HUDEP-2 (cell line): ENCODE data around the gene PNKD.

Experiments used
- DNase-seq, 76 experiments: peaks; one replicate each; lab custom pipeline; 2025; ENCODE audit not compliant: unreplicated experiment in 76 of 76; lab: John Stamatoyannopoulos, UW

Gene PNKD

DNA sequence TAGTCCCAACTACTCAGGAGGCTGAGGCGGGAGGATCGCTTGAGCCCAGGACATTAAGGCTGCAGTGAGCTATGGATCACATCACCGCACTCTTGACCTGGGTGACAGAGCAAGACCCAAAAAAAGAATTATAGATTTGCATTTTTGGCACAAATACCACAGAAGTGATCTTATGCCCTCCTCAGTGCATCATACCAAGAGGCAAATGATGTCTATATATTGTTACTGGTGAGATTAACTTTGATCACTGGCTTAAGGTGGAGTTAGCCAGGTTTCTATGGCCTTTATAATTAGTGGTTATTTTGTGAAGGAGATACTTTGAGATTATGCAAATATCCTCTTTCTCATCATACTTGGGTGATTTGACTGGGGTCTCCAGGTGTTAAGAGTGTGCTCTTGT lies 64.2 kb downstream of the PNKD start:
- no peak for DNase-seq

DNA sequence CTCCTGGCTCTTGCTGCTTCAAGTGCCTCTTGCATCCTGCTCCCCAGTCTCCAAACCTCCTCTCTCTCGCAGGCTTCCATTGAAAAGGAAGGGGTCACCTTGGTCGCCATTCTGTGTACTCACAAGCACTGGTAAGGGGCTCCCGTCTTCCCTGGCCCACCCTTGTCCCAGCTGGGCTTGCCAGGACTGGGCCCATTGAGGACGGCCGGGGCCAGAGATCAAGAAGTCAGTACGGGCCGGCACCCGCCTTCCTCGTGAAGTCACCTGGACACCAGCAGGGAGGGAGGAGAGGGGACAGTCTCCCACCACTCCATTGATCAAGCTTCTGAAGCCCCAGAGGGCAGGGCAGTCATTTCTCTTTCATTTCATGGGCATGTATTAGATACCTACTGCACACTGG lies 70.3 kb downstream of the PNKD start:
- DNase-seq: no peak

DNA sequence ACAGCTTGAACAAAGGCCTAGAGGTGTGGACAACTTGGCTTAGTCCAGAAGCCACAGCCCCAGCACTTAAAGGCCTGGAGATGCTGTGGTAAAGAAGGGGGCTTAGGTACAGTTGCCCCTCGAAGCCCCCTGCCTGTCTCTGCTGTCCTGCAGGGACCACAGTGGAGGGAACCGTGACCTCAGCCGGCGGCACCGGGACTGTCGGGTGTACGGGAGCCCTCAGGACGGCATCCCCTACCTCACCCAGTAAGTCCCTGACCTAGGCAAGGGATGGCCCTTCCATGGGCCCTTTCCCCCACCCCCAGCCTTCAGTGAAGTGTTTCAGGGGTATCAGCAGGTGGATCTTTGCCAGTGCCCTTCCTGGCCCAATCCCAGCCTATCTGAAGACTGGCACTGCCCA lies 71.1 kb downstream of the PNKD start:
- DNase-seq: no peak

DNA sequence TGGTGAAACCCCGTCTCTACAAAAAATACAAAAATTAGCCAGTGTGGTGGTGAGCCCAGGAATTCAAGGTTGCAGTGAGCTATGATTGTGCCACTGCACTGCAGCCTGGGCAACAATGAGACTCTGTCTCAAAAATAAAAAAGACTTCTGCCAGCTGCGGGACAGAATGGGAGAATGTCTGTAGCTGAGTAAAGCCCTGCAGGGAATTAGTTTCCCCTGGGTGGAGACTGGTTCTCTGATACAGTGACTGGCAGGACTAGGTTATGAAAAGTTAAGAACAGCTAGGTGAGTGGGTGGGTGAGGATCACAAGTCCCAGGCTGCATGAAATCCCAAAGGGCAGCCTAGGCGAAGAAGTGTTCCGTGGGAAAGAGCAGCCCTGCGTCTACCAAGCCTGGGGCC lies 72.5 kb downstream of the PNKD start:
- no peak for DNase-seq

DNA sequence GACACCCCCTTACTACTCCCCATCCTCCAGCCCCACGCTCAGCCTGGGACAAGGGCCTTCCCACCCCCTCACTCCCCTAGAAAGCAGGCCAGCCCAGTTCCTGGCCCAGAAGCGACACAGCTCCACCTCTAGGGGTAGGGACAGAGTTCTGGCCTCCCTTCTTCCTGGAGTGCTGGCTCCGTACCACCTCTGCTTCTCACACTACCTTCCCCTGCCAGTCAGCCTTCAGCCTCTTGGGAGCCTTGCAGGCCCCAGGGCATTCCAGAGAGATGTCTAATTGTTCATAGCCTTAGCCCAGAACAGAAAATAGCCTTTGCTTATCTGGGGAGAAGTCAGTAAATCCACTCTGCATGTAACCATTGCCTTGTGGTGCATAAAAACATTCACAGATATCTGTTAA lies 73.3 kb downstream of the PNKD start:
- DNase-seq: no peak

DNA sequence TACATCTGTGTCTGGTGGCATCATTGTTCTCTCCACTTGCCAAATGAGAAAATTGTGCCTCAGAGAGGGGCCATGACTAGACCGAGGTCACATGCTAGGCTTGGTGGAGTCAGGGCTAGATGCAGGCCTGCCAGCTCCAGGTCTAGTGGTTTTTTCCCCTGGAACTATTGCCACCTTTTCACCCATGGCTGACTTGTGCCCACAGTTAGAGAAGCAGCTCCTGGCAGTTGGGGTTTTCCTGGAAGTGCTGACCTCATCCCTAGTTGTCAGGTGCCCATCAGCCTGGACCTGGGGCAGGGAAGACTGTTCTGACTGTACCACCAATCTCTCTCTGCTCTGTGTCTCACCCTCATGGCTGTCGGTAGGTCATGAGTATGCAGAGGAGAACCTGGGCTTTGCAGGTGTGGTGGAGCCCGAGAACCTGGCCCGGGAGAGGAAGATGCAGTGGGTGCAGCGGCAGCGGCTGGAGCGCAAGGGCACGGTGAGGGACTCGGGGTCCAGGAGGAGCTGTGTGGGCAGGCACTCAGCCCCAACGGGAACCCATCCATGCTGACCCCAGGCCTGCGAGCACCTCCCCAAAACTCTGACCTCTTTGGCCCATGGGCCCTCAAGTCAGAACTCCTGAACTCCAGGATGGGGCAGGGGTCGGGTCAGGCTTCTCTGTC lies 73.9 kb downstream of the PNKD start:
- no peak for DNase-seq

DNA sequence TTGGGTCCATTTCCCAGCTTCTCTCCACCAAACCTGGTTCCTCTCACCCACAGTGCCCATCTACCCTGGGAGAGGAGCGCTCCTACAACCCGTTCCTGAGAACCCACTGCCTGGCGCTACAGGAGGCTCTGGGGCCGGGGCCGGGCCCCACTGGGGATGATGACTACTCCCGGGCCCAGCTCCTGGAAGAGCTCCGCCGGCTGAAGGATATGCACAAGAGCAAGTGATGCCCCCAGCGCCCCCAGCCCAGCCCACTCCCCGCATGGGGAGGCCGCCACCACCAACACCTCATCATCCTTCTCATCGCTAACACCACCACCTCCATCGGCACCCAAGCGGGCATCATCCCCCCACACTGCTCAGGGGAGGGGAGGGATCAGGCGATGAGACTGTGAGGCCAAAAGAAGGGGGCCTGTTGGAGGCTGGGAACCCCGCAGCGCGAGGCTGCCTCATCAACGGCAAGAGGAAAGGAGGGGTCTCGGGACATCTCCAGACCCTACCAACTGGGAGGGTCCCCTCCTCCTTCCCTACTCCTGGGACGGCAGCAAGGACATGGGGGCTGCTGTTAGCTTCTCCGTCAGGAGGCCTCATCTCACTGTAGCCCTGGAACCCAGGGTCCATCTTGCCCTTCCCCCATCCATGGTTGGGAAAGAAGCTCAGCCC lies 74.6 kb downstream of the PNKD start:
- no peak for DNase-seq

DNA sequence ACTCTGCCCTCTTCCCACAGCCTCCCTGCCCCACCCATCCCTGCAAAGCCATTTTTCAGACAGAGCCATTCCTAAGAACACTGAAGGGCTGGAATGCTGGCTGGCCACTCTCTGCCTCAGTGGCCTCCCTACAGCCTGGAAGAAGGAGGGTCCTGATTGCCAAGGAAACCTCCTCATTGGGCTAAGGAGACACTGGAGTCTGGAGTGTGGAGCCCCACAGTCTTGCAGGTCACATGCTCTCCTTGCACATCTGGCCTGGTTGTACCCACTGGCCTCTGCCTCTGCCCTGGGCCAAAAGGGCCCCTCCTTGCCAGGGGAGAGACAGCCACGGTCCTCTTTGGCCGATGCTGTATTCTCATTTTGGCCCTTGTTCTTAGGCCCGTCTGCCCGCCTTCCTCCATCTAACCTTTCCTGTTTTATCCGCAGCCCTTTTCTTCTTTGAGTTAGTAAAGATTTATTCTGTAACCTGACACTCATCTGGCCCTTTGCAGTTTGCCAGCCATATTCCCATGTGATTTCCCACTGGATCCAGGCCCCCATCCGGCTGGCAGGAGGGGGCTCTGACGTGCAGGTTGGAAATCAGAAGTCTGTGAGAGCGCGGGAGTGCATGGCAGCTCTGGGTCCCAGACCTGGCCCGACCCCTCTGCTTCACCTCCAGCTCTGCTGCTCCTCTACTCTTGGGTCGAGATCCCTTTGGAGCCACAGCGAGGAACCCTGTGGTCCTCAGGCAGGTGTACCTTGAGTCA lies 75.3 kb downstream of the PNKD start:
- no peak for DNase-seq

DNA sequence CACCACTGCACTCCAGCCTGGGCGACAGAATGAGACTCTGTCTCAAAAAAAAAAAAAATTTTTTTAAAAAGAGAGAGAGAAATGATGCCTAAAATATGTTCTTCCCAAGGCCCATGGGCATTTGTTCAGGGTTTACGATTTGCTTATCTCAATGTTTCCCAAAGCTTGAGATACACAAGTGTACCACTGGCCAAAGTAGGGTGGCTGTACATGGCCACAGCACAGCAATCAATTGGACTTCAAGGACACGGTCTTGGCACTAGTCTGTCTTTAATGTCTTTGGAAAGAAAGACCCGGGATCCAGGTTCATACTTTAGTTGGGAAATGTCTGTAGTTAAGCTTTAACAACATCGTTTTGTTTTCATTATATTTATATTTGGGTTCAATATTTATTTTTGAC lies 76.9 kb downstream of the PNKD start:
- DNase-seq: no peak

DNA sequence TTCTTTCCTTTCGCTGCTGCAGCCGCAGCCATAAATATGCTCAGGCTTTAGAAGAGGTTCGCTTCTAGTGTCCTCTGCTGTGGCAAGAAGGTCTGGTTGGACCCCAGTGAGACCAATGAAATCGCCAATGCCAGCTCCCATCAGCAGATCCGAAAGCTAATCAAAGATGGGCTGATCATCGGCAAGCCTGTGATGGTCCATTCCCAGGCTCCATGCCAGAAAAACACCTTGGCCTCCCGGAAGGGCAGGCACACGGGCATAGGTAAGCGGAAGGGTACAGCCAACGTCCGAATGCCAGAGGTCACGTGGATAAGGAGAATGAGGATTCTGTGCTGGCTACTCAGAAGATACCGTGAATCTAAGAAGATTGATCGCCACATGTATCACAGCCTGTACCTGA lies 83.7 kb downstream of the PNKD start:
- no peak for DNase-seq

DNA sequence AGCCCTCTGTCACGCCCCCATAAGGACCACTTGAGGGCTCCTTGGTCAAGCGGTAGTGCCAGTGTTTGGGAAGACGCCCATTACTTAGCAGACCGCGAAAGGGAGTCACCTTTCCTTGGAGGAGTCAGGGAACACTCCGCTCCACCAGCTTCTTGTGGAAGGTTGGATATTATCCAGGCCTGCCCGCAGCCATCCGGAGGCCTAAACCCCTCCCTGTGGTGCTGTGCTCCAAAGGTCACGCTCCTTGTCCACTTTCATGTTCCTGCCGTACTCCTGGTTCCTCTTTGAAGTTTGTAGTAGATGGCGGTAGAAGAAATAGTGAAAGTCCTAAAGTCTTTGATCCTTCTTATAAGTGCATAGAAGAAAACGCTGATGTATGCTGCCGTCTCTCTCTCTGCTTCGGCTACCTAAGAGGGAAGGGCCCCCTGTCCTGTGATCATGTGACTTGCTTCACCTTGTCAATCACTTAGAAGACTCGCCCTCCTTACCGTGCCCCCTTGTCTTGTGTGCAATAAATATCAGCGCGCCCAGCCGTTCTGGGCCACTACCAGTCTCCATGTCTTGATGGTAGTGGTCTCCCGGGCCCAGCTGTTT lies 84.6 kb downstream of the PNKD start:
- DNase-seq: no peak

DNA sequence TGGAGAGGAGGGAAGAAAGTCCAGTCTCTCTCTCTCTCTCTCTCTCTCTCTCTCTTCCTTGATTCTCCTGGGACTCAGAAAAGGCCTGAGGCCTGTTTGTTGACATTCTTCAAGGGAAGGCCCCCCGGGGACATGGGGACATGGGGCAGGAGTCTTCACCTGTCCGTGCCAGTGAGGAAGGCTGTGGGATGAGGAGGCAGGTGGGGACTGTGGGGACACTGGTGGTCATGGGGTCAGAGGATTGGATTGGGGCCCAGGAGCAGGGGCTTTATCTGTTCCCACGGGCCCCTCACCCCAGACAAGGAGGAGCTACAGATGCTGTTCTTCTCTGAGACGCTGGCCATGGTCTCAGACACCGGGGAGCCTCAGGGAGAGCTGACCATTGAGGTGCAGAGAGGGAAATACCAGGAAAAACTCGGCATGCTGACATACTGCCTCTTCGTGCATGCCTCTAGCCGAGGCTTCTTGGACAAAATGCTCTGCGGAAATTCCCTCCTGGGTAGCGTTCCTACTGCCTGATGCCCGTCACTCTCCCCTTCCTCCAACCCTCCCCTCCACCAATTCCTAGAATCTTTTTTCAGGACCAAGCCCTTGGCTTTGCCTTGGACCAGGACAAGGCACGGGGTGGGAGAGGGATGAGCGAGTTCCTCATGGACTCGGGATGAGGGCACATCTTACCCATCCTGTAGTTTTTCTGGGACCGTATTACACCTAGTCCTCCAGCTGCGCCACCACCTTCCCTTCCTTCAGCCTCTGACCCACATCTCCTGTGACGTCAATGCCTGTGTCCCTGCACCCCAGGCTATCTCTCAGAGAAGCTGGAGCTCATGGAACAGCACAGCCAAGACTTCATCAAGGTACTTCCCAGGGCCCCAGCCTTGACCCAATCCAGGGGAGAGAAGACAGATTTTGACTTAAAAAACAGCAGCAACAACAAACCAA lies 87.2 kb downstream of the PNKD start:
- no peak for DNase-seq

DNA sequence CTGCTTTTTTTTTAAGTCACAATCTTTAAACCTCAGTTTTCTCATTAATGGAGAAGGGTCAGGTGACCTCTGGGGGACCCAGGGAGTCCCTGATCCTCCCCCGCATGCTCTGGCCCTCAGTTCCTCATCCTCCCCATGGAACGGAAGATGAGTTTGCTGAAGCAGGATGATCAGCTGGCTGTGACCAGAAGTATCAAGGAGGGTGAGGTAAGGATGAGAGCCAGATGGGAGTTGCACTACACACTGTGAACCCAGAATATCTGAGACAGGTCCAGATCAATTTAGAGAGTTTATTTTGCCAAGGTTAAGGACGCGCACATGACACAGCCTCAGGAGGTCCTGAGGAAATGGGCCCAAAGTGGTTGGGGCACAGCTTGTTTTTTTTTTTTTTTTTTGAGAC lies 90.1 kb downstream of the PNKD start:
- no peak for DNase-seq

DNA sequence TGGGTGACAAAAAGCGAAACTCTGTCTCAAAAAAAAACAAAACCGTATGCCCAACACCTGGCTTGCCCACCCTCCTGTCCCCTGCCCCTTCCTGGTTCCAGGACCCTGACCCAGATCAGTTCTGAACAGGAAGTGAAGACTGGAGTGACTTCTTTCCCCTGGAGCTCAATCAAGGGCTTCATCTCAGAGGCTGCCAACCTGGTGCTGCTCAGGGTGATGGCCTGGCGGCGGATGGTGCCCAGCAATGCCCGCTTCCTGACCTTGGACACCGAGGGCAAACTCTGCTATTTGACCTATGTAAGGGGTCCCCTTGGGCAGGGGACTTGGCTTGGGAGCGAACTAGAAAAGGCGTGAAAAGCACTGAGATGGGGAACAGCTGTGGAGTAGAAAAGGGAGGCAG lies 92.3 kb downstream of the PNKD start:
- DNase-seq: no peak

DNA sequence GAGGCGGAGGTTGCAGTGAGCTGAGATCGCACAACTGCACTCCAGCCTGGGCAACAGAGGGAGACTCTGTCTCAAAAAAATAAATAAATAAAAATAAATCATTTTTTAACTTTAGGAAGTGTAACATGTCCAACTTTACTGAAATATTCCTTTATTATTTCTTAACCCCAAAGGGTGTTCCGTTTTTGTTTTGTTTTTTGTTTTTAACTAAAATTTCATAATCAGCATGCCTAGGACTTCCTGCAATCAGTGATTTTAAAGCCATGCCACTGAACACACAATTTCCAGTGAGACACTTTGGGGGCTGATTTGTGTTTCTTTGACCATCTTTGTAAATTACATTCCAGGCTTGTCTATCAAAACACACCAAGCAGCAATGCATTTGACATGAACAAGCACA lies 93.4 kb downstream of the PNKD start:
- no peak for DNase-seq

DNA sequence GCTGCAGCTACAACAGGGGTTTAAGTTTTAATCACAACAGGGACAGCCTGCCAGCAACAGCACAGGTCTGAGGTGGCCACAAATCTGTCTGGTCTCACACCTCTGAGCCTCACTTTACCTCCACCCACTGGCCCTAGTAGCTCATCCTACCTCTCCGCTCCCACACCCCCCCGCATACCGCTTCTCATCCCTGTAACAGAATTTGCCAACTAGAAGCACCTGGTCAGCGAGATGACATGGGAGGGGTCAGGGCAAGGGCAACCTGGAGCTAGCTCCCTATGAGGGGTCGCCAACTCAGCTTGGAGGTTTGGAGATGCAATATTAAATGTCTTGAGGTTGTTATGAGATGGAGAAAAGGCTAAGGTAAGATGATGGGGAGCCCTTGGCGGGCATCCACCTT lies 93.9 kb downstream of the PNKD start:
- DNase-seq: no peak

DNA sequence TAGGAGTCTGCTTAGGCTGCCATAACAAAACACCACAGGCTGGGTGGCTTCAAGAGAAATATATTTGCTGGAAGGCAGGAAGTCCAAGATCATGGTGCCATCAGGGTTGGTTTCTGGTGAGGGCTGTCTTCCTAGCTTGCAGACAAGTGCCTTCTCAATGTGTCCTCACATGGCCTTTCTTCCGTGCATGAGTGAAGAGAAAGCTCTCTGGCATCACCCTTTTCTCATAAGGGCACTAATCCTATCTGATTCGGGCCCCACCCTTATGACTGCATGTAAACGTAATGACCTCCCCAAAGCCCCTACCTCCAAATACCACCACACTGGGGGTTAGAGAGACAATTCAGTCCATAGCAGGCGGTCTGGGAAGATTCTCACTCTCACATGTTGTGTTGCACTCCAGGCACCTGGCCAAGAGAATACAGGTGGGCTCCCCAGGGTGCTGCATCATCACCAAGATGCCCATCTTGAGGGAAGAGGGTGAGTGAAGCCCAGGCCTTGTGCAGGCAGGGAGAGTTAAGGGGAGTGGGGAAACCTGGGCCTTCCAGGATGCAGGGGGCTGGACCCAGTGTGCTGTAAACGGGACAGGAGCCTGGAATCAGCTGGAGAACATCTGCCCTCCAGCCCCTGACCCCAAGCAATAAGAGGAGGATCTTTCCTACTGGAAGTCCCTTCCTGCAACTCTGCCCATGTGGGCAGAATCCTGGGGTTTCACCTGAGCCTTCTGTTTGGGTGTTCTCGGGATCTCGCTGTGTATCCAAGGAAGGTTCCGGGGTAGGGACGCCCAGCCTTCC lies 96.5 kb downstream of the PNKD start:
- no peak for DNase-seq

DNA sequence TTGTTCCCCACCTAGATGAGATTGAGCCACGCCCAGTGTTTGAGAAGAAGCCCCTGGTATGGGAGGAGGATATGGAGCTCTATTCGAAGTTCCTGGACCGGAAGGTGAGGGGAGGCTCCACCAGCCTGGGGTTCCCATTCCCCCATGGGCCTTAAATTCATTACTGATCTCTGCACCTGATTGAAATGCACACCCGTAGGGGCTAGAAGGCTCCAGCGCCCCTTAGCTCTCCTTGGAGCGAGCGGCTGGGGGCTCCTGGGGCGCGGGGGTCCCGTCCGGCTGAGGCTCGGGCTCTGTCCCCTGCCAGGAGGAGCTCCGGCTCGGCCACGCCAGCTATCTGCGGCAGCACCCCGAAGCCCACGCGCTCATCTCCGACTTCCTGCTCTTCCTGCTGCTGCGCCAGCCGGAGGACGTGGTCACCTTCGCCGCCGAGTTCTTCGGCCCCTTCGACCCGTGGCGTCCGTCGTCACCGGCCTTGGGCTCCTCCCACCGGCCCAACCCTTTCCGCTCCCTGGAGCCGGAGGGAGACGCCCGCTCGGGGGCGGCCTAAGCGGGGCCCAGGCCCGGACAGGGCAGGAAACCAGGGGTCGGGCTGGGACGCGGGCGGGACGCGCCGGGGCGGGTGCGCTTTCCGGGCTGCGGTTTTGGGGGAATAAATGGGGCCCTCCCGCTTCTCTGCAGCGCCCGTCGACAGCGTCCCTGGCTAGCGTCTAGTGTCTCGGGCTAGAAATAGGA lies 97.3 kb downstream of the PNKD start:
- DNase-seq: peak in 69 of 76 experiments; percentile 6 to 80 (median 62)

DNA sequence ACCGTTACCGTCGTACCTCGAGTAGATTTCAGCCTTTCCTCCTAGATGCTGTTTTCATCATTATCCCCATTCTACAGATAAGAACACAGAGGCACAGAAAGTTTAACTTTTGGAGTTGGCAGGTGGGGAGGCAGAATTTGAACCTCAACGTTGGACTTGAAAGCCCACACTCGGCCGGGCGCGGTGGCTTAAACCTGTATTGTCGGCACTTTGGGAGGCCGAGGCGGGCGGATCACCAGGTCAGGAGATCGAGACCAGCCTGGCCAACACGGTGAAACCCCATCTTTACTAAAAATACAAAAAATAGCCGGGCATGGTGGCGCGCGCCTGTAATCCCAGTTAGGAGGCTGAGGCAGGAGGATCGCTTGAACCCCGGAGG lies 97.8 kb downstream of the PNKD start:
- DNase-seq: no peak
